NCI-H1105 (cell line): ENCODE data around the gene SRRT.

Experiments used
- DNase-seq: peaks from one replicate; lab custom pipeline; 2025; lab: John Stamatoyannopoulos, UW

Gene SRRT, protein sequence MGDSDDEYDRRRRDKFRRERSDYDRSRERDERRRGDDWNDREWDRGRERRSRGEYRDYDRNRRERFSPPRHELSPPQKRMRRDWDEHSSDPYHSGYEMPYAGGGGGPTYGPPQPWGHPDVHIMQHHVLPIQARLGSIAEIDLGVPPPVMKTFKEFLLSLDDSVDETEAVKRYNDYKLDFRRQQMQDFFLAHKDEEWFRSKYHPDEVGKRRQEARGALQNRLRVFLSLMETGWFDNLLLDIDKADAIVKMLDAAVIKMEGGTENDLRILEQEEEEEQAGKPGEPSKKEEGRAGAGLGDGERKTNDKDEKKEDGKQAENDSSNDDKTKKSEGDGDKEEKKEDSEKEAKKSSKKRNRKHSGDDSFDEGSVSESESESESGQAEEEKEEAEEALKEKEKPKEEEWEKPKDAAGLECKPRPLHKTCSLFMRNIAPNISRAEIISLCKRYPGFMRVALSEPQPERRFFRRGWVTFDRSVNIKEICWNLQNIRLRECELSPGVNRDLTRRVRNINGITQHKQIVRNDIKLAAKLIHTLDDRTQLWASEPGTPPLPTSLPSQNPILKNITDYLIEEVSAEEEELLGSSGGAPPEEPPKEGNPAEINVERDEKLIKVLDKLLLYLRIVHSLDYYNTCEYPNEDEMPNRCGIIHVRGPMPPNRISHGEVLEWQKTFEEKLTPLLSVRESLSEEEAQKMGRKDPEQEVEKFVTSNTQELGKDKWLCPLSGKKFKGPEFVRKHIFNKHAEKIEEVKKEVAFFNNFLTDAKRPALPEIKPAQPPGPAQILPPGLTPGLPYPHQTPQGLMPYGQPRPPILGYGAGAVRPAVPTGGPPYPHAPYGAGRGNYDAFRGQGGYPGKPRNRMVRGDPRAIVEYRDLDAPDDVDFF

DNA sequence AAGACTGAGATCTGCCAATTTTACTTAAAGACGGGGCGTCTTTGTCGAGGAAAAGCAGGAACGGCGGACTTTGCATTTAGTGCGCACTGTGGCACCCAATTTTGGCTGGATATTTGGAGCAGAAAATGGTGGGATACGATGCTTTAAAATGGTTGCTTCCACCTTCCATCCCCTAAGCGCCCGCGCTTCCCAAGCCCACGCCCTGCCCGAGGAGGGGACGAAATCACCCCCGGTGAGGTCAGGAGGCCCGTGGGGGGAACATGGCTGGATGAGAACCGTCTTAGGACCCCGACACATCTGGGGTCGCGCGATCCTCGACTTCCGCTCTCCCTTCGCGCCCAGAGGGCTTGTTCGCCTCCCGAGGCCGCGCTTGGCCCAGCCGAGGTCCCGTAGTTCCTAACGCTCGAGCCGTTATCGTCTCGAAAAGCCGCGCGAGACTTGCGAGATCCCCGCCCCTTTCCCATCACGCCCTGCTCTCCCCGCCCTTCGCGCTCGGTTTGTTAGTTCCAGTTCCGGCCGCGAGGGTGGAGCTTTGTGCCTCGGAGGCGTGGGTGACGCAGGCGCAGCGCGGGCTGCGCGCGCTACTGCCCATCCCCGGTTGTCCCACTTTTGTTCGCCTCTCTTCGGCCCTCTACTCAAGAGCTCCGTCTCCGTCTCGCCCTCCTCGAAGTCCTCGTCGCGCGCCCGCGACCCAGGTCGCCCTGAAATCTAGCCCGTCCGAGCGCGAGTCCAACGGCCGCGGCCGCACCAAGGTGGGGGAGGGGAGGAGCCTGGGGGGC, at the start of gene SRRT:
Gene SRRT, plus strand, starts transcription at position 527 of the 779 bp plus-strand sequence. CDS start 488 bp downstream, outside the sequence.
- peak; percentile 99 for DNase-seq

DNA sequence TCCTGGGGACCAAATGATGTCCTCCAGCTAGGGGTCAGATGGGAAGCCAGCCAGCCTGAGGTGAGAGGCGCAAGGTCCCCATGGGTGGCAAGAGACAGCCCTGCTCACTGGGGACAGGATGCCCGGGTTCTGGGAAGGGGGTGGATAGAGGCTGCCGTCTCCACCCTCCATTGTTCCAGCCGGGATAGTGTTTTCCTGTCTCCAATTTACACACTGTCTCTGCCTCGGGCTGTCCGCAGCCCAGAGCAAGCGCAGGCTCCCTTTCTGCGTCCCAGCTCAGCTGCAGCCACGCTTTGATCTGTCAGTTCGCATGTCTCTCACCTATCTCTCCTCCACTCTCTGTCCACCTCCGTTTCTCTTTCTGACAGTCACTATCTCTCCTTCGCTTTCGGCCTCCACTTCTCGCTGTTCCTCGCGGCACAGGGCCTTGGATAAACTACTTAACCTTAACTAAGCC, 49.7 kb upstream of the SRRT start:
- DNase-seq: no peak

GRCh38 chr7:100825751-100826513, 49.0 kb upstream of the SRRT start:
- no peak for DNase-seq

DNA sequence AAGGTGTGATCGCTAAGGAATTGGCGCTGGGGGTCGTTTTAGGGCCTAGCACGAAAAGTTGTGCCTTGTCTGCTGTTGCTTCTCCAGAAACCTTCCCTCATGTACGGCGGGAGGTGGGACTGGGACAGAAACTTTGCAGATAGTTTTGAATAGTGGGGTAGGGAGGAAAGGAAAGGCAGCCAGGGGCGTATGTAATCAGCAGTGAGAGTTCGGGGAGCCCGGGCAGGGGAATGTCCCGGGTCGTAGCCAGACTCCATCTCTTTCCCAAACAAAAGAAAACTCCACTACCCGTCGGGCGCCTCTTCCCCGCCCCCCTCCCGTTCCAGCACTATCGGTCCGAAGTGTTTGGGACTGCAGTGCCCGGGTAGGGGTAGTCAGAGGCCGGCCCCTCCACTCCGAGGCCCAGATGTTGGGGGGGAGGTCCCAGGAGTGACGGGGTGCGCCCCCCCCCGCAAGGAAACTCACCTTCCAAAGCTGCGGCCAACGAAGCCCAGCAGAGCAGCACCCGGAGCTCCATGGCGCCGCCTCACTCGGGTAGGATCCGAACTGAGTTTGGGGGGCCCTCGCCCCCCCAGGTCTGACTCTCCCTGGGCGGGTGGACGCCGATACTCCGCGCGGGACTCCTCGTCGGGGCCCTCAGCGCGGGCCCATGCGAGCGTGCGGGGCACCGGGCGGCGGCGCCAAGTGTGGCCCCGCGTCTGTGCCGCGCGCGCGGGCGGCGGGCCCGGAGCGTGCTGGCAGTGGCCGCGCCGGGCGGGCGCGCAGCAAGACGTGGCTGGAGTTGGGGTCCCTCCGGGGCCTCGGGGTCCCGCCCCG, 48.2 kb upstream of the SRRT start:
- DNase-seq: no peak

- peak; percentile 50 for DNase-seq
These were observed 47.3 kb upstream of the SRRT start, which contains the start of gene EPHB4 for GRCh38 chr7:100827330-100828226. Gene EPHB4 (minus strand): TSS chr7:100827523. CDS start chr7:100827030, 493 bp downstream.

DNA sequence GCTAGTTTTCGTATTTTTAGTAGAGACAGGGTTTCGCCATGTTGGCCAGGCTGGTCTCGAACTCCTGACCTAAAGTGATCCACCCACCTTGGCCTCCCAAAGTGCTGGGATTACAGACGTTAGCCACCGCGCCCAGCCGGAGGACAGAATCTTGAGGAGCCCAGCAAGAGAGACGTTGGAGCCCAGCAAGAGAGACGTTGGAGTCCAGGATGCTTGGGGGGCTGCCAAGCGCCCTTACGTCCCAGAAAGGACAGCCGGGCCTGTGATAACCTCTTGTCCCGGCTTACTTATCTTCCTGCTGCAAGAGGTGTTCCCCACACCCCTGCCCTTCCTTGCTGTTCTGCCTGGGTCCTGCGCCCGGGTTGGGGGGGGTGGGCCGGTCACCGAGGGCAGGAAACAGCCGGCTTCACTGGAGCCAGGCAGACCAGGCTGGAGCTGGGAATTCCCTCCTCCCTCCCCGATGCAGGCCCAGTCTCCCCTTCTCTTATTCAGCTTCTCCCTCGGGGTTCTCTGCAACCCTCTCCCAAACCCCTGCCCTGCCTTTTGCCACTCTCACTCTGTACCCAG, 45.7 kb upstream of the SRRT start:
- no peak for DNase-seq

GRCh38 chr7:100830396-100830795, 44.5 kb upstream of the SRRT start:
- no peak for DNase-seq

GRCh38 chr7:100832281-100832633, 42.6 kb upstream of the SRRT start:
- DNase-seq: no peak

GRCh38 chr7:100835903-100836811, 38.7 kb upstream of the SRRT start:
- no peak for DNase-seq

DNA sequence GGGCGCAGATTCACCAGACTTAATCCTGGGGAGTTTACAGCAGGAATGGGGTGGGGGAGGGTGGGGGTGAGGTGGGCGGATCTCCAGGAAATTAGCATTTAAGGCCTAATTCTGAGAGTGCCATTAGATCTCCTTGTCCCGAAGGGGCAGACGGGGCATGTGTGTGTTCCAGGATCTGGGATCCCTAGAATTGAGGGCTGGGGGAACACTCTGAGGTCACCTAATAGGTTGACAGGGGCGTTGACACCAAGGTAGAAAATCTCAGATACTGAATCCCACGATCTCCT, 38.1 kb upstream of the SRRT start:
- no peak for DNase-seq

- DNase-seq: peak; percentile 91
These were observed 37.6 kb upstream of the SRRT start for GRCh38 chr7:100837099-100837836.

- DNase-seq: no peak
These were observed 35.5 kb upstream of the SRRT start for GRCh38 chr7:100839361-100839760.

DNA sequence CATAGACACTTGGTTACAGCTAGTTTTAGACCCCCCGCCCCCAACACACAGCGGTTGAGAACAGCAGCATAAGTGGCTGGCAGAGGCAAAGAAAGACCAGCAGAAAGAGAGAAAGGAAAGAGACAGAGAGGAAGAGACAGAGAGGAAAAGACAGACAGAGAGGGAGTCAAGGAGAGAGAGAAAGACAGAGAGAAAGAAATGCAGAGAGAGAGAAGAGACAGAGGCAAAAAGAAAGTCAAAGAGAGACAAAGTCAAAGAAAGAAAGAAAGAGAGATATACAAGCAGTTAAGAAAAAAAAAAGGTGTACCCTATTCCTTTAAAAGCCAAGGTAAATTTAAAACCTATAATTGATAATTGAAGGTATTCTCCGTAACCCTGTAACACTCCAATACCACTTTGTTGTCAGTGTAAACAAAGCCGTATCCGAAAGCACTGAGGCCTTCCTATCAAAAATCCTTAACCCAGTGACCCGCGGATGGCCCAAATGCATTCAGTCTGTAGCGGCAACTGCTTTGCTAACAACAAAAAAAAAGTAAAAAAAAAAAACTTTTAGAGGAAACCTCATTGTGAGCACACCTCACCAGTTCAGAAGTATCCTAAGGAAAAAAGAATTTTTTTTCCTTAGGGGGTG, 34.3 kb upstream of the SRRT start:
- DNase-seq: no peak

DNA sequence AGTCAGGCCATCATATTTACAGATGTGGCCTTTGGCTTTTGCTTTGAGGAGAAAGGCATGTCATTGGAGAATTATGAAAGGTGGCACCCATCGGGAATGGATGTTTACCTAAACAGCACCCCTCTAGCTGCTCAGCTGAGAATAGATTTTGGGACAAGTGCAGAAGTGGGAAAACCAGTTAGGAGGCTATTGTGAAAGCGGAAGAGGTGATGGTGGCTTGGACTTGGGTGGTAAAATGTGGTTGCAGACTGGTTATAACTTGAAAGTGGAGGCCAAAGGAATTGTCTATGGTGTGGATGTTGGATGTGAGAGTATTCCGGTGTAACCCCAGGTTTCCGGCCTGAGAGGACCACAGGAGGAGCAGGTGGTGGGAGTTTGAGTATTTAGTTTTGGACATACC, 27.5 kb upstream of the SRRT start:
- no peak for DNase-seq

DNA sequence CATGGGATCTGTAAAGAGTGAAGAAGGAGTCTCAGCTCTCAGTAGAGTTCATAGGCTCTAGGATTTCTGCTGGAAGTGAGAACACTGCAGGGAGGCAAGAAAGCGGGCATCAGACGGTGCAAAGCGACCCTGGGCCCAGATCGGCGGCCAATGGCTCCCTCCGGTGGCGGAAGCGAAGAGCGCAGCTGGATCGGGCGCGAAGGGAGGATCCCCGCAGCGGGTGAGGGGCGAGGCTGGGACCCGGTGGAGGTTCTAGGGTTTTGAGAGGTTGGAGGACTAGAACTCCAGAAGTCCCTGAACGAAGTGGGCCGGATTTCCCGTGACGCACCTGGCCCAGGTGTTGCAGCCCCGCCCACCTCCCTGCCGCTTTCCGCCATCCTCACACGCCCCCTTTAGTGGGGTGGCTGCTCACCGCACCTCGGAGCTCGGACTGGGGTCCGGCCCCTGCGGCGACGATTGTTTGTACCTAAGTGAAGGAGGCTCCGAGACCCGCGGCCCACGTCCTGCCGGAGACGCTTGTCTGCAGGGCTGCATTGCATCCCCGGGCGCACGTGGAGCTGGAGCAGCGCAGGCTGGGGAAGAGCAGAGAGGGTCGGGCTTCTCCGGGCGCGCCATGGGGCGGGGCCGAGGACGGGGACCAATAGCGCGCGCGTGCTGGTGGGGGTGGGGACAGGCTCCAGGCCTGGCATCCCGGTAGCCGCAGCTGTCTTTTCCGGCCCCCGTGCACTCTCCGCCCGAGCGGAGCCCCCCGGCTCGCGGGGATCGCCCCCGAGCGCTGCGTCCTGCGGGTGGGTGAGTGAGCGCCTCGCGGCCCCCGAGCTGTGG, 22.6 kb upstream of the SRRT start, which contains the start of gene SLC12A9:
Gene SLC12A9, plus strand, starts transcription at position 666 of the 825 bp plus-strand sequence. CDS start 1,485 bp downstream, outside the sequence.
- peak; percentile 82 for DNase-seq
